Stimulated activated CD8-positive, alpha-beta memory T cell treated with anti-CD3 and anti-CD28 coated beads, Interleukin-12 subunit alpha, Interleukin-12 subunit beta, amount 100 ng/mL, for 24 hours (primary cell): ENCODE results near the gene ANKFN1.
"Not testable (repeated sequence)": the region's sequence is repeated elsewhere in the genome, so short reads cannot be mapped to it uniquely, and the experiment has no call there.

Experiments used
- DNase-seq: peaks from one replicate; pipeline ENCODE4 v3.0.0-alpha.2; 2020; ENCODE audit errors: extremely low read depth

The ANKFN1 gene

GRCh38 chr17:56288786-56289185 is 135.5 kb downstream of the ANKFN1 start:
- not testable (repeated sequence) for DNase-seq

- no peak for DNase-seq
Observed at GRCh38 chr17:56289321-56289720, 136.0 kb downstream of the ANKFN1 start.

GRCh38 chr17:56290101-56290801 is 137.0 kb downstream of the ANKFN1 start:
- DNase-seq: no peak

- no peak for DNase-seq
Observed at GRCh38 chr17:56290802-56291118, 137.5 kb downstream of the ANKFN1 start.

GRCh38 chr17:56291226-56291805 is 138.0 kb downstream of the ANKFN1 start:
- no peak for DNase-seq

- no peak for DNase-seq
Observed at GRCh38 chr17:56292010-56292409, 138.7 kb downstream of the ANKFN1 start.

GRCh38 chr17:56292578-56292977 is 139.3 kb downstream of the ANKFN1 start:
- DNase-seq: no peak

GRCh38 chr17:56297184-56297583 is 143.9 kb downstream of the ANKFN1 start:
- peak; percentile 3 for DNase-seq

GRCh38 chr17:56298846-56299245 is 145.6 kb downstream of the ANKFN1 start:
- no peak for DNase-seq

GRCh38 chr17:56300144-56300543 is 146.9 kb downstream of the ANKFN1 start:
- DNase-seq: no peak

- no peak for DNase-seq
Observed at GRCh38 chr17:56305007-56305406, 151.7 kb downstream of the ANKFN1 start.

GRCh38 chr17:56309897-56310296 is 156.6 kb downstream of the ANKFN1 start:
- DNase-seq: no peak

GRCh38 chr17:56310782-56311181 is 157.5 kb downstream of the ANKFN1 start:
- no peak for DNase-seq

- no peak for DNase-seq
Observed at GRCh38 chr17:56313201-56313600, 159.9 kb downstream of the ANKFN1 start.

GRCh38 chr17:56314026-56314425 is 160.8 kb downstream of the ANKFN1 start:
- DNase-seq: no peak

- DNase-seq: no peak
Observed at GRCh38 chr17:56314984-56315602, 161.8 kb downstream of the ANKFN1 start.

GRCh38 chr17:56316604-56317003 is 163.3 kb downstream of the ANKFN1 start:
- no peak for DNase-seq

- no peak for DNase-seq
Observed at GRCh38 chr17:56317351-56318208, 164.3 kb downstream of the ANKFN1 start.

GRCh38 chr17:56319531-56319930 is 166.3 kb downstream of the ANKFN1 start:
- no peak for DNase-seq

GRCh38 chr17:56320443-56320842 is 167.2 kb downstream of the ANKFN1 start:
- DNase-seq: no peak

- DNase-seq: no peak
Observed at GRCh38 chr17:56322991-56323390, 169.7 kb downstream of the ANKFN1 start.

- no peak for DNase-seq
Observed at GRCh38 chr17:56324676-56325075, 171.4 kb downstream of the ANKFN1 start.
